NCI-H510A treated with DMSO at 0.1 percent for 48 hours (cell line): ENCODE data around the gene DNER.
"Not testable (repeated sequence)": the region's sequence is repeated elsewhere in the genome, so short reads cannot be mapped to it uniquely, and the experiment has no call there.

Experiments used
- DNase-seq: peaks from one replicate; lab custom pipeline; 2025; lab: John Stamatoyannopoulos, UW

Gene DNER

GRCh38 chr2:229564300-229564907 lies 150.0 kb downstream of the DNER start:
- no peak for DNase-seq

- no peak for DNase-seq
Measured at GRCh38 chr2:229563388-229563787, 151.0 kb downstream of the DNER start.

- DNase-seq = no peak
Measured at GRCh38 chr2:229562472-229563127, 151.8 kb downstream of the DNER start.

- no peak for DNase-seq
Measured at GRCh38 chr2:229559986-229560385, 154.4 kb downstream of the DNER start.

GRCh38 chr2:229553091-229553490 lies 161.3 kb downstream of the DNER start:
- no peak for DNase-seq

- DNase-seq = no peak
Measured at GRCh38 chr2:229543176-229543873, 171.0 kb downstream of the DNER start.

- DNase-seq = no peak
Measured at GRCh38 chr2:229539628-229540027, 174.7 kb downstream of the DNER start.

GRCh38 chr2:229531594-229531993 lies 182.8 kb downstream of the DNER start:
- DNase-seq = no peak

- DNase-seq = no peak
Measured at GRCh38 chr2:229530434-229530833, 183.9 kb downstream of the DNER start.

- DNase-seq = no peak
Measured at GRCh38 chr2:229528846-229529245, 185.5 kb downstream of the DNER start.

- no peak for DNase-seq
Measured at GRCh38 chr2:229526951-229527350, 187.4 kb downstream of the DNER start.

- DNase-seq = no peak
Measured at GRCh38 chr2:229524799-229525198, 189.6 kb downstream of the DNER start.

GRCh38 chr2:229523663-229524062 lies 190.7 kb downstream of the DNER start:
- no peak for DNase-seq

GRCh38 chr2:229521576-229521975 lies 192.8 kb downstream of the DNER start:
- no peak for DNase-seq

- DNase-seq = no peak
Measured at GRCh38 chr2:229520691-229521096, 193.7 kb downstream of the DNER start.

- no peak for DNase-seq
Measured at GRCh38 chr2:229519655-229520430, 194.5 kb downstream of the DNER start.

- DNase-seq = no peak
Measured at GRCh38 chr2:229514273-229514895, 200.0 kb downstream of the DNER start.

- no peak for DNase-seq
Measured at GRCh38 chr2:229511524-229511923, 202.8 kb downstream of the DNER start.

- DNase-seq = not testable (repeated sequence)
Measured at GRCh38 chr2:229506699-229507098, 207.7 kb downstream of the DNER start.

- no peak for DNase-seq
Measured at GRCh38 chr2:229501051-229501794, 213.1 kb downstream of the DNER start.

- DNase-seq = no peak
Measured at GRCh38 chr2:229492034-229492433, 222.3 kb downstream of the DNER start.
